HG03159 (cell line): ENCODE data around the gene DDX3X.
"Not testable (repeated sequence)": the region's sequence is repeated elsewhere in the genome, so short reads cannot be mapped to it uniquely, and the experiment has no call there.

Source experiments
- ATAC-seq: cut with Tn5 transposase; IDR thresholded peaks from one replicate; pipeline ENCODE4 v1.9.1; 2021; ENCODE audit warnings: mild to moderate bottlenecking, moderate library complexity; ENCODE audit not compliant: unreplicated experiment

The DDX3X gene

GRCh38 chrX:41333744-41334362, at the start of gene DDX3X:
Gene DDX3X (plus strand): TSS chrX:41334162. CDS start chrX:41334253, 91 bp downstream.
- ATAC-seq: peak; percentile 45

GRCh38 chrX:41285928-41286327, 48.0 kb upstream of the DDX3X start:
- not testable (repeated sequence) for ATAC-seq

- ATAC-seq: no peak
Observed at GRCh38 chrX:41288641-41289040, 45.3 kb upstream of the DDX3X start.

- no peak for ATAC-seq
Observed at GRCh38 chrX:41289095-41289494, 44.9 kb upstream of the DDX3X start.

GRCh38 chrX:41291309-41291708, 42.7 kb upstream of the DDX3X start:
- no peak for ATAC-seq

- ATAC-seq: no peak
Observed at GRCh38 chrX:41293269-41293668, 40.7 kb upstream of the DDX3X start.

GRCh38 chrX:41300758-41301437, 33.1 kb upstream of the DDX3X start:
- ATAC-seq: no peak

- ATAC-seq: no peak
Observed at GRCh38 chrX:41301438-41301824, 32.5 kb upstream of the DDX3X start.

- no peak for ATAC-seq
Observed at GRCh38 chrX:41302370-41302769, 31.6 kb upstream of the DDX3X start.

- ATAC-seq: no peak
Observed at GRCh38 chrX:41303013-41303412, 30.9 kb upstream of the DDX3X start.

GRCh38 chrX:41304178-41304577, 29.8 kb upstream of the DDX3X start:
- no peak for ATAC-seq

GRCh38 chrX:41308884-41309647, 24.9 kb upstream of the DDX3X start:
- no peak for ATAC-seq

GRCh38 chrX:41312786-41313185, 21.2 kb upstream of the DDX3X start:
- ATAC-seq: no peak

- ATAC-seq: no peak
Observed at GRCh38 chrX:41313419-41313818, 20.5 kb upstream of the DDX3X start.

GRCh38 chrX:41314204-41314603, 19.8 kb upstream of the DDX3X start:
- no peak for ATAC-seq

- no peak for ATAC-seq
Observed at GRCh38 chrX:41314881-41315280, 19.1 kb upstream of the DDX3X start.

GRCh38 chrX:41316266-41316665, 17.7 kb upstream of the DDX3X start:
- not testable (repeated sequence) for ATAC-seq

- no peak for ATAC-seq
Observed at GRCh38 chrX:41317477-41318208, 16.3 kb upstream of the DDX3X start.

GRCh38 chrX:41320393-41320792, 13.6 kb upstream of the DDX3X start:
- no peak for ATAC-seq

GRCh38 chrX:41322821-41323603, 10.9 kb upstream of the DDX3X start:
- no peak for ATAC-seq

GRCh38 chrX:41326431-41326830, 7.5 kb upstream of the DDX3X start:
- ATAC-seq: no peak
